GM12874 (cell line): ENCODE results near the gene GALNT2.

Source experiments
- CTCF ChIP-seq: IDR thresholded peaks from 2 replicates; pipeline ENCODE4 v1.5.1; 2011; ENCODE audit warnings: low read depth, mild to moderate bottlenecking, control low read depth, low read length, moderate library complexity; ENCODE audit not compliant: insufficient read depth

The GALNT2 gene

GRCh38 chr1:230292689-230293389, 225.8 kb downstream of the GALNT2 start:
- TF ChIP-seq CTCF: no peak

- TF ChIP-seq CTCF: no peak
Observed at GRCh38 chr1:230293390-230293700, 226.3 kb downstream of the GALNT2 start.

GRCh38 chr1:230295367-230295766, 228.3 kb downstream of the GALNT2 start:
- no peak for TF ChIP-seq CTCF

- TF ChIP-seq CTCF: no peak
Observed at GRCh38 chr1:230299191-230300006, 232.4 kb downstream of the GALNT2 start.

GRCh38 chr1:230300322-230301301, 233.6 kb downstream of the GALNT2 start:
- no peak for TF ChIP-seq CTCF

GRCh38 chr1:230301322-230301721, 234.3 kb downstream of the GALNT2 start:
- no peak for TF ChIP-seq CTCF

GRCh38 chr1:230301822-230302221, 234.8 kb downstream of the GALNT2 start:
- no peak for TF ChIP-seq CTCF
